H1 (cell line): ENCODE data around the gene ISX. TPM values are rescaled to one million over a fixed set of nuclear protein-coding genes. Genes with fewer than 3 reads are reported as not detected.

Source experiments
- CTCF ChIA-PET: fragments of 300-600 bp; sonication (Branson Sonifier 250); formaldehyde crosslinking; loops from one replicate; lab custom pipeline; 2021; ENCODE audit not compliant: partially characterized antibody; lab: Charles Lee
- POLR2A ChIA-PET: fragments of 300-600 bp; sonication (Branson Sonifier 250); formaldehyde crosslinking; loops from one replicate; lab custom pipeline; 2021; ENCODE audit warnings: inconsistent platforms; ENCODE audit not compliant: partially characterized antibody; lab: Charles Lee
- DNase-seq, 2 experiments: peaks; one replicate each; pipeline versions ENCODE4 v3.0.0 to v3.0.0-alpha.2; 2010 to 2022; ENCODE audit warnings: low spot score in 2 of 2, low read depth in 1 of 2, mixed read lengths in 1 of 2
- FAIRE-seq: peaks from 2 replicates; lab custom pipeline; 2011; peaks lifted over from hg19 to GRCh38; lab: Jason Lieb, UNC
- H2AFZ ChIP-seq: 2 replicates; pipeline ENCODE4 v1.8.1; 2012; ENCODE audit warnings: low read length, inconsistent platforms
- H2AK5ac ChIP-seq: 2 replicates; pipeline ENCODE4 v1.6.1; 2013; ENCODE audit warnings: low read depth, low read length
- H2BK120ac ChIP-seq: replicated peaks from 2 replicates; pipeline ENCODE3; 2013; ENCODE audit warnings: low read depth, low read length, inconsistent platforms
- H2BK12ac ChIP-seq: 2 replicates; pipeline ENCODE4 v1.6.1; 2013; ENCODE audit warnings: low read depth, low read length
- H2BK15ac ChIP-seq: 2 replicates; pipeline ENCODE4 v1.6.1; 2013; ENCODE audit warnings: low read length
- H2BK20ac ChIP-seq: 2 replicates; pipeline ENCODE4 v1.6.1; 2013; ENCODE audit warnings: low read length
- H2BK5ac ChIP-seq: 2 replicates; pipeline ENCODE4 v1.6.1; 2013; ENCODE audit warnings: low read depth, low read length
- H3K14ac ChIP-seq: 2 replicates; pipeline ENCODE4 v1.6.1; 2013; ENCODE audit warnings: inconsistent platforms; ENCODE audit not compliant: insufficient read length
- H3K18ac ChIP-seq: 2 replicates; pipeline ENCODE4 v1.6.1; 2013; ENCODE audit warnings: low read length; ENCODE audit errors: extremely low read depth
- H3K23ac ChIP-seq: 2 replicates; pipeline ENCODE4 v1.6.1; 2013; ENCODE audit warnings: inconsistent platforms; ENCODE audit not compliant: insufficient read length
- H3K23me2 ChIP-seq: 2 replicates; pipeline ENCODE4 v1.6.1; 2013; ENCODE audit warnings: low read depth, low read length
- H3K27ac ChIP-seq: 2 replicates; pipeline ENCODE4 v1.6.1; 2011; ENCODE audit warnings: low read depth, low read length, inconsistent platforms
- H3K27me3 ChIP-seq, 4 experiments: replicated peaks in 1 of 4; 1 replicate in 1 of 4; 2 replicates in 3 of 4; pipeline versions ENCODE4 v1.6.1 to v1.8.1; 2011 to 2013; ENCODE audit warnings: low read length in 3 of 4, mild to moderate bottlenecking in 3 of 4, inconsistent platforms in 2 of 4, mixed read lengths in 2 of 4, moderate library complexity in 1 of 4; ENCODE audit not compliant: control insufficient read depth in 3 of 4, insufficient read depth in 3 of 4; ENCODE audit errors: extremely low read depth in 1 of 4
- H3K36me3 ChIP-seq, 4 experiments: 2 replicates each; pipeline versions ENCODE4 v1.6.1 to v1.8.1; 2011 to 2013; ENCODE audit warnings: mild to moderate bottlenecking in 4 of 4, low read length in 3 of 4, moderate library complexity in 2 of 4, control low read depth in 1 of 4, inconsistent platforms in 1 of 4; ENCODE audit not compliant: insufficient read depth in 4 of 4, control insufficient read depth in 2 of 4
- H3K4ac ChIP-seq: replicated peaks from 2 replicates; pipeline ENCODE3; 2013; ENCODE audit warnings: low read length, low read depth, mixed read lengths, inconsistent platforms; ENCODE audit not compliant: insufficient read length
- H3K4me1 ChIP-seq, 4 experiments: replicated peaks in 1 of 4; 1 replicate in 1 of 4; 2 replicates in 3 of 4; pipeline versions ENCODE4 v1.6.1 to v1.8.1; 2011 to 2013; ENCODE audit warnings: low read length in 3 of 4, inconsistent platforms in 2 of 4, mixed read lengths in 1 of 4; ENCODE audit not compliant: insufficient read depth in 4 of 4, control insufficient read depth in 3 of 4
- H3K4me2 ChIP-seq, 2 experiments: 2 replicates each; pipeline versions ENCODE4 v1.6.1 to v1.8.1; 2011 to 2013; ENCODE audit warnings: low read depth in 2 of 2, low read length in 2 of 2, control low read depth in 1 of 2, inconsistent platforms in 1 of 2, mild to moderate bottlenecking in 1 of 2; ENCODE audit not compliant: insufficient read depth in 1 of 2
- H3K4me3 ChIP-seq, 4 experiments: fragments of 200-600, 300-600 bp in 1 of 4; sonication (generic), shearing (Covaris generic), sonication (Bioruptor Twin) in 1 of 4; 2 replicates each; pipeline versions ENCODE4 v1.5.1 to v1.8.1; 2011 to 2016; ENCODE audit warnings: low read length in 4 of 4, low read depth in 3 of 4, control low read depth in 2 of 4, inconsistent platforms in 2 of 4, mild to moderate bottlenecking in 2 of 4, mixed read lengths in 1 of 4, moderate library complexity in 1 of 4; ENCODE audit not compliant: insufficient read depth in 2 of 4; ENCODE audit errors: extremely low read depth in 1 of 4
- H3K56ac ChIP-seq: replicated peaks from 2 replicates; pipeline ENCODE3; 2013; ENCODE audit warnings: low read depth, mild to moderate bottlenecking, mixed read lengths, low read length, inconsistent platforms; ENCODE audit not compliant: insufficient read length
- H3K79me1 ChIP-seq: 2 replicates; pipeline ENCODE4 v1.6.1; 2013; ENCODE audit warnings: low read depth, low read length, control low read depth
- H3K79me2 ChIP-seq, 2 experiments: 2 replicates each; pipeline versions ENCODE4 v1.6.1 to v1.8.1; 2012 to 2013; ENCODE audit warnings: low read length in 2 of 2, mild to moderate bottlenecking in 2 of 2, inconsistent platforms in 1 of 2; ENCODE audit not compliant: insufficient read depth in 2 of 2, control insufficient read depth in 1 of 2
- H3K9ac ChIP-seq, 4 experiments: replicated peaks in 1 of 4; 1 replicate in 1 of 4; 2 replicates in 3 of 4; pipeline versions ENCODE4 v1.6.1 to v1.8.1; 2011 to 2013; ENCODE audit warnings: low read depth in 3 of 4, low read length in 3 of 4, control low read depth in 2 of 4, mild to moderate bottlenecking in 2 of 4, moderate library complexity in 2 of 4, inconsistent platforms in 1 of 4; ENCODE audit errors: extremely low read depth in 1 of 4
- H3K9me3 ChIP-seq, 2 experiments: 2 replicates each; pipeline versions ENCODE4 v1.6.1 to v1.8.1; 2012 to 2013; ENCODE audit warnings: mild to moderate bottlenecking in 2 of 2, moderate library complexity in 2 of 2, control low read depth in 1 of 2, inconsistent platforms in 1 of 2, low read depth in 1 of 2, low read length in 1 of 2, mixed read lengths in 1 of 2; ENCODE audit not compliant: insufficient read depth in 2 of 2
- H4K20me1 ChIP-seq, 2 experiments: replicated peaks in 1 of 2; 2 replicates each; pipeline versions ENCODE3 to v1.8.1; 2011 to 2013; ENCODE audit warnings: inconsistent platforms in 2 of 2, low read length in 2 of 2, mild to moderate bottlenecking in 1 of 2; ENCODE audit not compliant: insufficient read depth in 2 of 2, control insufficient read depth in 1 of 2
- H4K5ac ChIP-seq: 2 replicates; pipeline ENCODE4 v1.6.1; 2013; ENCODE audit warnings: low read length, low read depth, mixed read lengths, inconsistent platforms; ENCODE audit not compliant: insufficient read length
- H4K8ac ChIP-seq: 2 replicates; pipeline ENCODE4 v1.8.0; 2013; ENCODE audit warnings: mild to moderate bottlenecking, moderate library complexity, low read length, inconsistent platforms; ENCODE audit not compliant: insufficient read depth; ENCODE audit errors: extremely low read depth
- H4K91ac ChIP-seq: replicated peaks from 2 replicates; pipeline ENCODE3; 2013; ENCODE audit warnings: low read length, mixed read lengths, inconsistent platforms; ENCODE audit not compliant: insufficient read length
- EP300 ChIP-seq, 2 experiments: IDR thresholded peaks; 1 replicate in 1 of 2; 2 replicates in 1 of 2; pipeline ENCODE4 v1.6.1; 2011 to 2012; ENCODE audit warnings: low read depth in 2 of 2, low read length in 2 of 2, mild to moderate bottlenecking in 2 of 2, borderline replicate concordance in 1 of 2, inconsistent platforms in 1 of 2, moderate library complexity in 1 of 2
- HDAC2 ChIP-seq, 2 experiments: fragments of 300-600 bp in 1 of 2; sonication (generic) in 1 of 2; IDR thresholded peaks; 2 replicates each; pipeline ENCODE4 v1.6.1; 2011 to 2012; ENCODE audit warnings: low read depth in 2 of 2, low read length in 2 of 2, mild to moderate bottlenecking in 2 of 2, moderate library complexity in 2 of 2, borderline replicate concordance in 1 of 2, inconsistent platforms in 1 of 2
- JUN ChIP-seq: IDR thresholded peaks from 2 replicates; pipeline ENCODE4 v1.6.1; 2011; ENCODE audit warnings: low read depth, mild to moderate bottlenecking, improper control_type of control experiment, low read length
- JUND ChIP-seq: IDR thresholded peaks from 2 replicates; pipeline ENCODE4 v1.6.1; 2011; ENCODE audit warnings: mild to moderate bottlenecking, improper control_type of control experiment, low read length
- KDM1A ChIP-seq: fragments of 200-600, 300-600 bp; sonication (generic); IDR thresholded peaks from 2 replicates; pipeline ENCODE4 v1.7.1; 2016; ENCODE audit warnings: mild to moderate bottlenecking, low read length, borderline replicate concordance
- MAX ChIP-seq: IDR thresholded peaks from 2 replicates; pipeline ENCODE4 v1.6.1; 2012; ENCODE audit warnings: inconsistent platforms
- RFX5 ChIP-seq: IDR thresholded peaks from 2 replicates; pipeline ENCODE4 v1.6.1; 2011; ENCODE audit warnings: low read depth, low read length, improper control_type of control experiment, borderline replicate concordance
- RNF2 ChIP-seq: fragments of 200-900, 300-1000 bp; sonication (generic); IDR thresholded peaks from 2 replicates; pipeline ENCODE4 v1.7.1; 2016; ENCODE audit warnings: borderline replicate concordance, low read depth, mild to moderate bottlenecking, antibody characterized with exemption, low read length; ENCODE audit not compliant: poor library complexity, severe bottlenecking; ENCODE audit errors: missing control alignments
- SIN3A ChIP-seq, 2 experiments: IDR thresholded peaks in 1 of 2; conservative IDR thresholded peaks in 1 of 2; 2 replicates each; pipeline ENCODE4 v1.6.1; 2011 to 2012; ENCODE audit warnings: low read length in 2 of 2, improper control_type of control experiment in 1 of 2, low read depth in 1 of 2, mild to moderate bottlenecking in 1 of 2
- SIX5 ChIP-seq: IDR thresholded peaks from 2 replicates; pipeline ENCODE4 v1.6.1; 2011; ENCODE audit warnings: mild to moderate bottlenecking, low read depth, low read length
- TAF1 ChIP-seq: IDR thresholded peaks from 2 replicates; pipeline ENCODE4 v1.6.1; 2011; ENCODE audit warnings: mild to moderate bottlenecking, low read depth, low read length
- TBP ChIP-seq: IDR thresholded peaks from 2 replicates; pipeline ENCODE4 v1.6.1; 2011; ENCODE audit warnings: low read depth, low read length, improper control_type of control experiment
- YY1 ChIP-seq: IDR thresholded peaks from 2 replicates; pipeline ENCODE4 v1.6.1; 2011; ENCODE audit warnings: low read depth, mild to moderate bottlenecking, low read length
- WGBS, 2 experiments: shearing (Covaris generic) in 1 of 2; methylation state at CpG; one replicate each; pipeline versions ENCODE4 v1.1.6 to v1.1.7; 2013 to 2015; ENCODE audit warnings: low lambda C conversion rate in 2 of 2, mixed read lengths in 2 of 2, inconsistent platforms in 1 of 2, low coverage in 1 of 2, missing lambda C conversion rate in 1 of 2; ENCODE audit not compliant: insufficient replicate concordance in 2 of 2, insufficient coverage in 1 of 2, insufficient read length in 1 of 2; ENCODE audit errors: extremely low coverage in 1 of 2, missing lambda C conversion rate in 1 of 2; 5-methylcytosine and 5-hydroxymethylcytosine counted together
- polyA plus RNA-seq, 7 experiments: library from polyadenylated mRNA; depleted of rRNA in 3 of 7; stranded (reverse) in 5 of 7; unstranded in 2 of 7; fragments of >200 nt in 5 of 7; fragments of 200-250 nt in 2 of 7; gene quantifications; 1 replicate in 5 of 7; 2 replicates in 1 of 7; 4 replicates in 1 of 7; pipeline versions ENCODE4 v1.2.1 to v1.2.3, GENCODE V29; 2011 to 2013; ENCODE audit warnings: missing spikeins in 2 of 7, mixed read lengths in 2 of 7
- total RNA-seq: library from RNA; stranded (reverse); fragmentation: NEBNext Ultra II Directional; extraction: Animal tissue kit (Norgen Biotek cat#: 25700); gene quantifications from 2 replicates; pipeline ENCODE4 v1.2.1, GENCODE V29; 2021

ISX gene
- total and polyA plus RNA-seq, 2 of the 8 experiments (the other 6 are each of a cell fraction or from before 2014, with no cell fraction given) = not detected

GRCh38 chr22:35115515-35115914 lies 49.6 kb downstream of the ISX start:
- Histone ChIP-seq H3K4me1 (no peaks in the 10 kb centered on the region), H2BK15ac (no peak overlapping the region), H3K4me2 (no peak overlapping the region), H2BK12ac (no peak overlapping the region), H3K23me2 (no peaks in the 10 kb centered on the region), H4K5ac (no peak overlapping the region), H2BK5ac (no peak overlapping the region), H4K20me1 (no peaks in the 10 kb centered on the region), H3K36me3 (no peaks in the 10 kb centered on the region), H2AK5ac (no peak overlapping the region), H3K79me1 (no peaks in the 10 kb centered on the region), H3K4me3 (no peak overlapping the region), H4K8ac (no peak overlapping the region), H4K91ac (no peak overlapping the region), H2BK20ac (no peak overlapping the region), H2AFZ (no peak overlapping the region), H2BK120ac (no peak overlapping the region), H3K27ac (no peak overlapping the region), H3K9me3 (no peaks in the 10 kb centered on the region), H3K23ac (no peak overlapping the region), H3K9ac (no peak overlapping the region), H3K56ac (no peak overlapping the region), H3K14ac (no peak overlapping the region), H3K4ac (no peak overlapping the region), H3K27me3 (no peaks in the 10 kb centered on the region), H3K79me2 (no peaks in the 10 kb centered on the region), H3K18ac (no peak overlapping the region)
- ChIA-PET POLR2A (interaction anchor here (0.6 to 0.9 kb wide), 2 partner anchors 35 to 50 kb away, joined by 3 to 4 read pairs; no protein-coding TSS in a partner anchor), CTCF (interaction anchor here (0.8 to 4.2 kb wide), 6 partner anchors 10 to 47 kb away, joined by 3 to 21 read pairs (median 5); no protein-coding TSS in a partner anchor)
- DNase-seq (no peak), FAIRE-seq (no peak)
- whole genome bisulfite sequencing, 2 experiments = 94% methylated on average over 3 of the region's 3 CpGs; no CpG with 5 or more reads in 1 of the 2 experiments
- no peak for TF ChIP-seq JUN
- no peak for TF ChIP-seq JUND
- TF ChIP-seq RFX5 = no peak
- TF ChIP-seq SIN3A (conservative IDR thresholded peaks at IDR 0.05 in 1 of 2, IDR thresholded peaks at IDR 0.05 in 1 of 2; ENCODE audit: low read depth in 1 of 2, low read length in 2 of 2) = no peak
- no peak for TF ChIP-seq TAF1
- no peak for TF ChIP-seq SIX5
- TF ChIP-seq TBP = no peak
- TF ChIP-seq HDAC2 (IDR thresholded peaks at IDR 0.05; ENCODE audit: borderline replicate concordance in 1 of 2, low read depth in 2 of 2, low read length in 2 of 2) = no peak
- no peak for TF ChIP-seq EP300 (IDR thresholded peaks at IDR 0.05; ENCODE audit: borderline replicate concordance in 1 of 2, low read depth in 2 of 2, low read length in 2 of 2)
- no peak for TF ChIP-seq KDM1A
- no peak for TF ChIP-seq RNF2
- TF ChIP-seq YY1 = no peak
- no peak for TF ChIP-seq MAX
